Urothelium cell line (cell line): ENCODE data around the gene OSBPL6.

ENCODE experiments used
- DNase-seq: peaks from one replicate; pipeline ENCODE4 v3.0.0; 2011; ENCODE audit warnings: low spot score, mixed read lengths
- FAIRE-seq: peaks from 2 replicates; lab custom pipeline; 2011; peaks lifted over from hg19 to GRCh38; lab: Jason Lieb, UNC

OSBPL6 gene

DNA sequence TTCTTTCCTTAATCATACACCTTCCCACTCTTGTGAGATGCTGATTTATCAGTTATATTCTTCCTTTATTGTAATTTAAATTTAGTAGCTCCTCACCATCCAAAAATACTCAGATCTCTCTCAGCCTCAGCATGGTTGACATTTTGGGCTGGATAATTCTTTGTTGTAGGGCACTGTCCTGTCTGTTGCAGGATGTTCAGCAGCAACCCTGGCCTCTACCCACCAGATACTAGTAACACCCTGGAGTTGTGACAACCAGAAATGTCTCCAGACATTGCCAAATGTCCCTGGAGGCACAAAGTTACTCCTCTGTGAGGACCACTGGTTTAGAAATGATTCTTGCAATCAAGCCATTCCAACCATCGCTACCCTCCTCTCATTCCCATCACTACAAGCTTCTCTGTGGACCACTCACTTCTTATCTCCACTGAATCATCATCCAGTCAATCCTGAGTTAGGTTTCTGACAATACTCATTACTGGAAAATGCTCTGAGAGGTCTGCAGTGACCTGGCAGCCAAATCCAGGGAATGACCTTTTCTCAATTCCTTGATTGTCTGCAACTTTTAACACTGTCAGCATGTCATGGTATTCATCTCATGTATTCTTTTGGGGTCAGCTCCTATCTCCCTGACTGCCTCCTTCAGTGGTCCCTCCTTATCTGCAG, 43.3 kb downstream of the OSBPL6 start:
- FAIRE-seq (no peak), DNase-seq (no peak)

DNA sequence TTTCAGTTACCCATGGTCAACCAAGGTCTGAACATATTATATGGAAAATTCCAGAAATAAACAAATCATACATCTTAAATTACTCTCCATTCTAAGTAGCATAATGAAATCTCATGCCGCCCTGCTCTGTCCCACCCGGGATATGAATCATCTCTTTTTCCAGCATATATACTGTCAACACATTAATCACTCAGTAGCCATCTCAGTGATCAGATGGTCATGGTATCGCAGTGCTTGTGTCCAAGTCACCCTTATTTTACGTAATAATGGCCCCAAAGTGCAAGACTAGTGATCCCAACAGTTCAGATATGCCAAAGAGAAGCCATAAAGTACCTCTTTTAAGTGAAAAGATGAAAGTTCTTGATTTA, 43.8 kb downstream of the OSBPL6 start:
- FAIRE-seq = no peak
- DNase-seq = no peak

DNA sequence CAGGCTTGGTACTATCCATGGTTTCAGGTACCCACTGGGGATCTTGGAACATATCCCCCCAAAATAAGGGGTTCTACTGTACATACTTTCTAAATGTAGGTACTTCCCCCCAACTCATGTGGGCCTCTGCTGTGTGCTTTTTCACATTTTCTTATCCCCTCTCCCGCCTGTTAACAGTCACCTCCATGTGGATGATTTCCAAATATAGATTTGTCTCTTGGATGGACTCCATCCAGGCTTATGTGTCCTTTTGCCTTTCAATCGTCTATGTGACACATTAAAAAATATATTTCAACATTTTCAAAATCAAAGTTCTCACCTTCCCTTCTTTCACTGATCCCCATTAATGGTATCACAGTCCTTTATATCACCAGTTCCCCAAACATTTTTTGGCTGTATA, 44.4 kb downstream of the OSBPL6 start:
- DNase-seq (no peak), FAIRE-seq (no peak)

DNA sequence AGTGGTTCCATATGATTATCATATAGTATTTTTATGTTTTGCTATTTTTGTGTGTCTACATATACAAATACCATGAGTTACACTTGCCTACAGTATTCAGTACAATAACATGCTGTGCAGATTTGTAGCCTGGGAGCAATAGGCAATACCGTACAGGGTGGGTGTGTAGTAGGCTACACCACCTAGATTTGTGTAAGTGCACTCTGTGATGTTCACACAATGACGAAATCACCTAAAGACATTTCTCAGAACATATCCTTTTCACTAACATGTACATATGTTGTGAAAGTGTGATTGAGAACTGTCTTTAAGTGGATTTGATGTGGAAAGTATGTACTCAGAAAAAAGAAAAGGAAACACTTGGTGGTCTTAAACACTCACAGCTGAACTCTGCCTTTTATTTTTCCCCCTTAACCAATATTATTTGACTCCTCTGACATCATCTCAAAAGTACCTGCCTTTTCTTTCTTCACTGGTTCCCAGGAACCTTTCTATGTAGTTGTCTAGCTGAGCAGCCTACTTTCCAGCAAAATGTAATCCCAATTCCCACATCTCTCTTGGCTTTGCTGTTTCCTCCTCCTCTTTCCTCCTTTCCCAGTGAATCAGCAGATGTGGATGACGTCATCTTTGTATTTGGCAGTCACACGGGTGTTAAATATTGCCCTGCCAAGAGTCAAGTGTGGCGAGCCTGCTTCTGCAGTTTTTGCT, 47.7 kb downstream of the OSBPL6 start:
- FAIRE-seq (no peak), DNase-seq (peak; percentile 71)

DNA sequence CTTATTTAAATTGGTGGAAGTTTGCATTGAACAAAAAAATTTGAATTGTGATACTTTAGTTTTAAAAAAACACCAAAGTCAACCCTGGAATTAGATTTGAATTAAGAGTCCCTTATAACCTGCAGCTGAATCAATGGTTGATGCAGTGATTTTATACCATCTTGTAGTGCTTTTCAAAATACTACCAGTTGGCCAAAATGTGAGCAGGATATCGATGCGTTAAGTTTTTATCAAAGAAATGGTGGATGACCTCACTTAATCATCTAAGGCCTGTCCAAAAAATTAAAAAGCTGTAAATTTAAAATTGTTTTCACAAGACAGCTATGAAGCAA, 48.2 kb downstream of the OSBPL6 start:
- DNase-seq = no peak
- no peak for FAIRE-seq

DNA sequence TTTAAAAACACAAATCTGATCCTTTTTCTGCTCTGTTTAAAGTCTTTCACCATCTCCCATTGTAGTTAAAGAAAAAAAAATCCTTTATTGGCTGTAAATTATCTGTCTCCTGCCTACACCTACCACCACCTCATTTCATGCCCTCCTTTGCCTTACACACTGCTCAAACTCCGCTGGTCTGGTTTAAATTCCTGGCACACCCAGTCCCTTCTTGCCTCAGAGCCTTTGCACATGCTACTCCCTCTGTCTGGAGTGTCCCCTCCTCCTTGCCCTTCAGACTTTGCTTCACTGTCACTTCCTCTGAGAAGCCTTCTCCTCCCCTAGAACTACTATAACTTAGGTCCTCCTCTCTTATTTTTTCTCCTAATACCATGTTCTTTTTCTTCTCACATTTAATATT, 49.6 kb downstream of the OSBPL6 start:
- FAIRE-seq = no peak
- DNase-seq = no peak

DNA sequence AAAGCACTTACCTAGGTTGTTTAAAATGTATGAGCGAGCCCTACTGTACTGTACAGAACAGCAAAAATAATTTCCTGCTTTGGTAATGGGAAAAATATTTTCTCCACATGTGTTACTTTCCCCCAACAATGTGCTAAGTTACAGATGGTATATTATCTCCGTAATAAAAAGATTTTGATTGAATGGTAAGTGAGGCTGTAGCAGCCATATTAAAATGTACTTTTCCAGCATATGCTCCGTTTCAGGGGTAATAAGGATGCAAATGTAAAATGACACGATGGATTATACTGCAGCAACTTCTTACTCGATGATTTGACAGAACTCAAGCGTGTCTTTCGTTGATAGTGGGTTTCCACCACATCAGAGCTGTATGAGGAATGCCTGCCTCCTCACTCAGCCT, 50.5 kb downstream of the OSBPL6 start:
- FAIRE-seq = no peak
- DNase-seq = no peak

DNA sequence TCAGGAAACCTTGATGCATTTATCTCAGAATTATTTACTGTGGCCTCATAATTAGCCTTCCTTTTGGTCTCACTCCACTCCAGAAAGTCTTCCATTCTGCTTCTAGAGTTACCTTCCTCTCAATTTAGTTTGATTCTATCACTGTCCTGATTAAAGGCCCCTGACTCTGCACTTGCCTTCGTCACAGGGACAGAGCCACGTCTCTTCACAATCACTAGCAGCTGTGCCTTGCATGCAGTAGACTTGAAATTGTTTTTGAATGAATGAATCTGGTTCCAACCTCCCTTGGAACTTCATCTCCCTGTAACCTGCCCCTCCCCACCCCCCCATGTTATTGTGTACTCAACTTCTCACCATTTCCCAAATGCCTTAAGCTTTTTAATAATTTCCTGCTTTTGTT, 52.4 kb downstream of the OSBPL6 start:
- no peak for DNase-seq
- FAIRE-seq = no peak

DNA sequence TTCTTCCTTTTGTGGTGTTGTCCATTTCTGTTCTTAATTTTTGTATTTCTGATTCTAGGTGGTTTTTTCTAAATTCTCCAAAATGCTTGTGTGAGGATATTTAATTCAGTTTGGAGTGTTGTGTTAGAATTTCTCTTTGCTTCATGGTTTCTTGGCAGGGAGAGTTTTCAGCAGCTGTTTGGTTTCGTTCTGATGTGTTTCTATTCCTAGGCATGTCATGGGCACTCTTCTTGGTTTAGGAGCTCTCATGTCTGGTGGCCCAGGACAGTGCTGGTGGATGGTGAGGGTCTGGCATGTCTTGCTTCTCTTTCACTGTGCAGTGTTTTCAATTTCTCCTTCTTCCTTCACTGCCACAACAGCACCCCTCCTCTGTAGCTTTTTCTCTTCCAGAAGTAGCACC, 52.9 kb downstream of the OSBPL6 start:
- DNase-seq (no peak), FAIRE-seq (no peak)

DNA sequence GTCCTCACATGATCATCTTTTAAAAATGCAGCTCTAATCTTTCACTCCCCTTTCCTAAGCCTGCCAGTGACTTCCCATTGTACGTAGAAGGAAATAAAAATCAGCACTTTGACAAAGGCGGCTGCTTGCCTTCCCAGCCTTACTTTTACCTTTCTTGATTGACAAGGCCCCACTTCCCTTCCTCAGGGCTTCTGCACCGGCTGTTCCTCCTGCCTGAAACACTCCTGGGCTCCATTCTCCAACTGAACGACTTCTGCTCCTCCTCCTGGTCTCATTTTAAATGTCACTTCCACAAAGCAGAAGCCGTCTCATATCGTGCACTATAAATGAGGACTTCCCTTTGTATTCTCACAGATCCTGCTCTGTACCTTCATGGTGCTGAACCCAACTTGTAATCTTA, 56.1 kb downstream of the OSBPL6 start:
- DNase-seq = no peak
- no peak for FAIRE-seq

DNA sequence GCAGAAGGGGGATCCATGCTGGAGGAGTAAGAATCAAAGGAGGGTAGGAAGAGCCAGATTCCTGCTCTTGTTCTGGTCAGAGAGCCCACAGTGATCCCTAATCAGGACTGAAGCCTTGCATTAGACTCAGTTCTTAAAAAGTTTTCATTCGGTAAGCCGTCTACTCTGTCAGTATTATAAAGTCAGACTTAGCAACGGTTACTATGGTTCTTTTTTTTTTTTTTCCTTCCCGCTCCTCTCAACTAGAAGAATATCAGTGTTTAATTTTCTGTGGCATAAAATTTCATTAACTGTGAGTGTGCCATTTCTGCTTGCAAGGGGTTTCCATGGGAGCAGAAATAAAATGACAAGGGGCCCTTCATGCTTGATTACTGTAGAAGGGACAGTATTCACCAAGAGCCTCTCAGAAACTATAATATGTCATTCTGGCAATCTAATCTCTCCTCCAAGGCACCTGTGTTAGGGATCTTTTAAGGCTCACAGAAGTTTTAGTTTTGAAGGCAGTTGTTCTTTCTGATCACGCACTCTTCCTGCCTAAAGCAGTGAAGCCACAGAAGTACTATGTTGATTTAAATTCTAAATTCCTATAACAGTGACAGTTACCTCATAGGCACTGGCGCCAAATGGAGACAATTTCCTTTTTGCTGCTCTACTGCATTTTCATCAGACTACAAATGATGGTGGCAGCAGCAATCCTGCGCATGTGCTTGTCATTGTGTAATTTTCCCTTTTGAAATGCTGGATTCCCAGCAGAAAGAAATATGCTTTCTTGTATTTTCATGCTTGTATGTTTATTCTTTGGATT, 57.0 kb downstream of the OSBPL6 start:
- DNase-seq (no peak), FAIRE-seq (no peak)

DNA sequence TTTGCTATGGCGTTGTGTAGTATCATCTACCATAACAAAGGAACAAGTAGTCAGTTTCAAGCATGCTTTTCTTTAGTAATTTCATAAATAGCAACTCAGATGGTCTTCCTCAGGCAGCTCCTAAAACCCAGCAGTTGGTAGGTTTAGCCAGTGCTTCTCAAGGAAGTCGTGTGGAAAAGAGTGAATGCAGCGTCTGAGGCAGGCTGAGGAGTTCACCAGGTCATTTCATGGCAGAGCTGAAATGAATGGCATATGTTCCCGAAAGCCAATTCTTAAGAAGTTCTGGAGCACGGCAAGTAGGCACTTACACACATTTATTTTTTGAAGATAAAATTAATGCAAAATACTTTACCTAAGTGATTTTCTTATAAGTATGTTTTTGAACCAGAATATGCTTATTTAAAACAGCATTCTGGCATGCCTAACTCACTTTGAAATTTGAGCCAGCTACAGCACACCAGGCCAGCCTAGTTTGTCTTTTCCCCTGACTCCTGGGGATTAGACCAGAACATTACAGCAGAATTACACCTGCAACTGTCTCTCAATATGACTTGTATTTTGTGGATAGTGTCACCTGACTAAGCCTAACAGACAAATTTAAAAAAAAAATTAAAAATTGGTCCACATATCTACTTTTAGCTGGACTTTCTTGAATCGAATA, 62.2 kb downstream of the OSBPL6 start:
- no peak for DNase-seq

DNA sequence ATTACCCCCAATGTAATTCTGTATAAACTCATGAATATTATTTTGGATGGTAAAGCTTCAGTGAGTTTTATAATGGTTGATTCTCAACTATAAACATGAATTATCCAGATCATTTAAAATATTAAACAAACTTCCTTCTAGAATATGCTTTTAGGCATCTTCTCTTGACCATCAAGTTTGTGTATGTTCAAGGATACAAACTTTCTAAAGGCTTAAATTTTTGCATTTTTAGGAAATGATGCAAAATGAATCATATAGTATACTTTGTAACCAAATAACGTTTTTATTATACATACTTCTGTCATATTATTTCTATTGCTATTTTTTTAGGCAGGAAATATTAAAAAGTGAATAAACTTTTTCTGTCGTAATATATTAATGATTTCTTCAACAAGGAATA, 62.8 kb downstream of the OSBPL6 start:
- no peak for FAIRE-seq

More for the DNA sequence above, 62.2 kb downstream of the OSBPL6 start:
- FAIRE-seq = no peak

DNA sequence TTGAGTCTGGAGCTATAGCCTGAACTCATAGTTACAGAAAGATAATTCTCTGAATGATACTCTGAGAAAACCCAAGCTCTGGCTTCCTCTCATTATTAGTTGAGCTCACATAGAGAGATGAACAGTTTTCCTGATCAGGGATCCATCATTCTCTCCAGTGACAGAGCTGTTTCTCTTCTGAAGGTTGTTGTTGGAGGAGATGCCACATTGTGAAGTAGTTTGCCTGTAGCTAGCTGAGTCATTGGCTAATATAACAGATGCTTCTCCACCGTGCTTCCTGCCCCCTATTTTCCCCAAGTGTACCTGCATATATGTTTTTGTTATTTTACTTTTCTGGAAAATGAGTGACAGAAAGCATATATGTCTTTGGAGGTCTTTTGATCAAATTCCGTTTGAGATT, 64.6 kb downstream of the OSBPL6 start:
- FAIRE-seq (no peak), DNase-seq (no peak)

More for the DNA sequence above, 62.8 kb downstream of the OSBPL6 start:
- no peak for DNase-seq

DNA sequence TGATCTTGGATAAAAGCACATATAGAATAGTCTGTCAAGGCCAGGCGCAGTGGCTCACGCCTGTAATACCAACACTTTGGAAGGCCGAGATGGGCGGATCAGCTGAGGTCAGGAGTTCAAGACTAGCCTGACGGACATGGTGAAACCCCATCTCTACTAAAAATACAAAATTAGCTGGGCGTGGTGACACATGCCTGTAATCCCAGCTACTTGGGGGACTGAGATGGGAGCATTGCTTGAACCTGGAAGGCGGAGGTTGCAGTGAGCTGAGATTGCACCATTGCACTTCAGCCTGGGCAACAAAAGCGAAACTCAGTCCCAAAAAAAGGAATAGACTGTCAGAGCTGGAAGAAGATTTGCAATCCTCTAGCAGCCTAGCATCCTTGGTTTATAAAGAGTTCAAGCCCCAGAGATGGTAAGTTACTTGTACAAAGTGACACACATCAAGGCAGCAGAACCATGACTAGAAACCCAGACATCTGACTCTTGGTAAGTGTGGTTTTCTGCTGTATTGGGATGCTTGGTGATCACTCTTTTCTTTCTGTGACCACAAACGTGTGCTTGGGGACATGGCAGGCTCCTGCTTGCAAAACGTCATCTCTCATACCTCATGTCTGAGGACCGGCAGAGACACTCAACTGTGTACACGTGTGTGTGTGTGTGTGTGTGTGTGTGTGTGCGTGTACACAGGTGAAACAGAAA, 69.0 kb downstream of the OSBPL6 start:
- DNase-seq (no peak), FAIRE-seq (no peak)

DNA sequence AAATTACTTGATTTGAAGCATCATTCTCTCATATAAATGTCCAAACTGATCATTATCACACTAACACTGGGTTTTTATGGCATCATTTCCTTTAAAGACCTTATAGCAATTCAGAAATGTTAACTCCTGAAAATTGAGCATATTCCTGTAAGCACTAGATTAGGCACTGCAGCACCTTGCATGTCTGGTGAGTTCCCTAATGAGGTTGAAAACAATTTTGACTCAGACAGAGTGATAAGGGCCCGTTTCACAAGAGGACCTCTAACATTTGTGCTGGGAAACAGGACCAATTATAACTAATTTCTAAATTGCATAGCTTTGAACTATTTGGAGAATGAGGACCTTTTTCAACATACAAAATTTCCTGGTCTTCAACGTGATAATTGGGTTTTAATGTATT, 69.9 kb downstream of the OSBPL6 start:
- no peak for FAIRE-seq

DNA sequence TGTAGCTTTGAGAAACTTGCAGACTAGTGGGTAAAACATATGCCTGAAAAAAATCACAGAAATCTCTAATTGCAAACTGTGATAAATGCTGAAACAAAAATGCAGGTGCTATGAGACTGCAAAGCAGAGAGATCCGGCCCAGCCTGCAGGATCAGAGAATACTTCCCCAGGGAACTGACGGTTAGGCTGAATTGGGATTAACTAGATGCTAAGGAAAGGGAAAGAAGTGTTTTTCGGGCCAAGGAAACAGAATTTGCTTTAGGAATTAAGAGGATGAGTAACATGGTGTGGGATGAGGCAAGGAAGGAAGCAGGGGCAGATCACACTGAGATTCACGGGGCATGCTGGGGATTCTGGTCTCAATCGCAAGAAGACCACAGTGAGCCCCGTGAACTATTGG, 71.5 kb downstream of the OSBPL6 start:
- DNase-seq (no peak), FAIRE-seq (no peak)

More for the DNA sequence above, 69.9 kb downstream of the OSBPL6 start:
- no peak for DNase-seq

DNA sequence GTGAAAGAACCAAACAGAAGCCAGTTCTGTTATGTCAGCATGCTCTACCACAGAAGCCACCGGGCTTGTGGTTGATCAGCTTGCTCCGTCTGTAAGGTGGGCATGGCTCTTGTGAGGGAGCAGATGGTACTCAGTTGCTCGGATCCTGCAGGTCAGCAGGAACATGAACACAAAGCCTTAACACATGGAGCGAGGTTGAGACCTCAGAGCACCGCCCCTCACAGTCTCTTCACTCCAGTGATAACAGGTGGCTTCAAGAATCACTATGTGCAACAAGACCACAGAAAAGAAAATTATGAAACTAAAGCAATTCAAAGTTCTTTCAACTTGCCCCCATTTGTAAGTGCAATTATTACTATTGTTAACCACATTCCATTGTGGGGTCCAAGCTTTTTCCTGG, 72.1 kb downstream of the OSBPL6 start:
- no peak for DNase-seq
- no peak for FAIRE-seq

DNA sequence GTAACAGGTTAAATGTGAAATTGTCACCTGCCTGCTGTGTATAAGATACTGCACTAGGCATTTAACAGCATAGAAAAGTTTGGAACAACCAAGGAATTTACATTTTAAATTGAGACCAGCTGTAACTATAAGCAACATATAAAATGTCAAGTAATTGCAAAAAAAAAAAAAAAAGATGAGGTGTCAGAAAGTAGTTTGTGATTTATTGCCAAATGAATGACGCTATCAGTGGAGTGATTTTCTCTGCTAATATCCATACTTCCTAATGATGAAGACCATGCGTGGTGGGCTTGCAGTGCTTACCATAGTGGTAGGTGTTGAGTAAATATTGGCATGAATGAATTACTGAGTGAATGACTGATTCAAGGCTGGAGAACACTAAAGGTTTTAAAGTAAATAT, 73.3 kb downstream of the OSBPL6 start:
- FAIRE-seq = no peak
- no peak for DNase-seq

DNA sequence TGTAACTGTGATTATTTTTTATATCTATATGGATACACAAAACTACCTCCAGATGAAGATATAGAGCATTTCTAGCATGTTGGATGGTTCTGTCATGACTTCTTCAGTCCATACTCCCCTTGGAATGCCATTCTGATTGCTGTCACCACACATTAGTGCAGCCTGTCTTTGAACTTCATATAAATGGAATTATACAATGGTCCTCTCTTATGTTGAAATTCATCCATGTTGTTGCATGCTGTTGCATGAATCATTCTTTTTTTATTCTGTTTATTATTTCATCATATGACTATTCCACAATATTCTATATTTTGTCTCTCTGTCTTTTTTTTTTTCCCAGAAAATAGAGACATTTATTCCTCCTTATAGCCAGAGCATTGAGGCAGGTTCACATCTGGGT, 74.1 kb downstream of the OSBPL6 start:
- DNase-seq (no peak), FAIRE-seq (no peak)
